ENCODE results near the gene LY86. TPM values are rescaled to one million over a fixed set of nuclear protein-coding genes. Genes with fewer than 3 reads are reported as not detected.

Gene LY86
- polyA plus RNA-seq, 1 donor from 2014 or later = not detected

DNA sequence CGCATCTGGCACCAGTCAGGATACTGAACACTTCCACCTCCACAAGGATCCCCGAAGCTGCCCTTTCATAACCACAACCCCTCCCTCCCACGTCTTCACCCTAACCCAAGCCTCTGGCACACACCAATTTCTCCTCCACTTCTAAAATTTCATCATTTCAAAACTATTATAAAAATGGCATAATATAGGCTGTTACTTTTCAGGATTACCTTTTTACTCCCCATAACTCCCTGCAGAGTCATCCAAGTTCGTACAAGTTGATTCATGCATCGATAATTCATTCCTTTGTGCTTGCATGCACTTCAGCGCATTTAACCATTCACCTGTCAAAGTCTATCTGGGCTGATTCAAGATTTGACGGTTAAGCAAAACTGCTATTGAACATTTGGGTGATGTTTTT is 30.6 kb upstream of the LY86 start:
- Histone ChIP-seq H3F3A (ENCODE audit: insufficient read depth, low read length, poor library complexity, severe bottlenecking) (no peaks in the 10 kb centered on the region), H3K9me3 (ENCODE audit: low read length) (no peaks in the 10 kb centered on the region), H3K27ac (ENCODE audit: low read length) (no peak overlapping the region), H4K20me1 (ENCODE audit: insufficient read depth) (no peaks in the 10 kb centered on the region), H3K4me3 (ENCODE audit: low read length) (no peak overlapping the region), H2AFZ (ENCODE audit: low read depth, low read length) (no peak overlapping the region), H3K9me2 (ENCODE audit: insufficient read depth, low read length) (no peaks in the 10 kb centered on the region), H3K27me3 (ENCODE audit: insufficient read depth, low read depth, low read length) (no peaks in the 10 kb centered on the region), H3K36me3 (ENCODE audit: insufficient read depth, low read length) (no peaks in the 10 kb centered on the region), H3K79me2 (replicated peaks; ENCODE audit: insufficient read depth, low read length) (no peaks in the 10 kb centered on the region), H3K4me2 (ENCODE audit: low read length) (no peak overlapping the region), H3K9ac (ENCODE audit: low read length) (no peak overlapping the region)
- TF ChIP-seq EZH2 (IDR thresholded peaks at IDR 0.05; ENCODE audit: borderline replicate concordance, insufficient read depth, low read length, poor library complexity, severe bottlenecking) (no peak), RAD21 (conservative IDR thresholded peaks at IDR 0.05) (no peak), POLR2AphosphoS5 (IDR thresholded peaks at IDR 0.05) (no peak), SMC3 (conservative IDR thresholded peaks at IDR 0.05; ENCODE audit: poor library complexity) (no peak), TAF1 (IDR thresholded peaks at IDR 0.05; ENCODE audit: low read depth) (no peak), MXI1 (conservative IDR thresholded peaks at IDR 0.05; ENCODE audit: poor library complexity, severe bottlenecking) (no peak), EP300 (conservative IDR thresholded peaks at IDR 0.05; ENCODE audit: poor library complexity, severe bottlenecking) (no peak)
- TF ChIP-seq, protein P1, sequence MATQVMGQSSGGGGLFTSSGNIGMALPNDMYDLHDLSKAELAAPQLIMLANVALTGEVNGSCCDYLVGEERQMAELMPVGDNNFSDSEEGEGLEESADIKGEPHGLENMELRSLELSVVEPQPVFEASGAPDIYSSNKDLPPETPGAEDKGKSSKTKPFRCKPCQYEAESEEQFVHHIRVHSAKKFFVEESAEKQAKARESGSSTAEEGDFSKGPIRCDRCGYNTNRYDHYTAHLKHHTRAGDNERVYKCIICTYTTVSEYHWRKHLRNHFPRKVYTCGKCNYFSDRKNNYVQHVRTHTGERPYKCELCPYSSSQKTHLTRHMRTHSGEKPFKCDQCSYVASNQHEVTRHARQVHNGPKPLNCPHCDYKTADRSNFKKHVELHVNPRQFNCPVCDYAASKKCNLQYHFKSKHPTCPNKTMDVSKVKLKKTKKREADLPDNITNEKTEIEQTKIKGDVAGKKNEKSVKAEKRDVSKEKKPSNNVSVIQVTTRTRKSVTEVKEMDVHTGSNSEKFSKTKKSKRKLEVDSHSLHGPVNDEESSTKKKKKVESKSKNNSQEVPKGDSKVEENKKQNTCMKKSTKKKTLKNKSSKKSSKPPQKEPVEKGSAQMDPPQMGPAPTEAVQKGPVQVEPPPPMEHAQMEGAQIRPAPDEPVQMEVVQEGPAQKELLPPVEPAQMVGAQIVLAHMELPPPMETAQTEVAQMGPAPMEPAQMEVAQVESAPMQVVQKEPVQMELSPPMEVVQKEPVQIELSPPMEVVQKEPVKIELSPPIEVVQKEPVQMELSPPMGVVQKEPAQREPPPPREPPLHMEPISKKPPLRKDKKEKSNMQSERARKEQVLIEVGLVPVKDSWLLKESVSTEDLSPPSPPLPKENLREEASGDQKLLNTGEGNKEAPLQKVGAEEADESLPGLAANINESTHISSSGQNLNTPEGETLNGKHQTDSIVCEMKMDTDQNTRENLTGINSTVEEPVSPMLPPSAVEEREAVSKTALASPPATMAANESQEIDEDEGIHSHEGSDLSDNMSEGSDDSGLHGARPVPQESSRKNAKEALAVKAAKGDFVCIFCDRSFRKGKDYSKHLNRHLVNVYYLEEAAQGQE (IDR thresholded peaks at IDR 0.05; ENCODE audit: borderline replicate concordance) = no peak
- TF ChIP-seq, protein P2, sequence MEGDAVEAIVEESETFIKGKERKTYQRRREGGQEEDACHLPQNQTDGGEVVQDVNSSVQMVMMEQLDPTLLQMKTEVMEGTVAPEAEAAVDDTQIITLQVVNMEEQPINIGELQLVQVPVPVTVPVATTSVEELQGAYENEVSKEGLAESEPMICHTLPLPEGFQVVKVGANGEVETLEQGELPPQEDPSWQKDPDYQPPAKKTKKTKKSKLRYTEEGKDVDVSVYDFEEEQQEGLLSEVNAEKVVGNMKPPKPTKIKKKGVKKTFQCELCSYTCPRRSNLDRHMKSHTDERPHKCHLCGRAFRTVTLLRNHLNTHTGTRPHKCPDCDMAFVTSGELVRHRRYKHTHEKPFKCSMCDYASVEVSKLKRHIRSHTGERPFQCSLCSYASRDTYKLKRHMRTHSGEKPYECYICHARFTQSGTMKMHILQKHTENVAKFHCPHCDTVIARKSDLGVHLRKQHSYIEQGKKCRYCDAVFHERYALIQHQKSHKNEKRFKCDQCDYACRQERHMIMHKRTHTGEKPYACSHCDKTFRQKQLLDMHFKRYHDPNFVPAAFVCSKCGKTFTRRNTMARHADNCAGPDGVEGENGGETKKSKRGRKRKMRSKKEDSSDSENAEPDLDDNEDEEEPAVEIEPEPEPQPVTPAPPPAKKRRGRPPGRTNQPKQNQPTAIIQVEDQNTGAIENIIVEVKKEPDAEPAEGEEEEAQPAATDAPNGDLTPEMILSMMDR (IDR thresholded peaks at IDR 0.05; ENCODE audit: poor library complexity, severe bottlenecking) = no peak

DNA sequence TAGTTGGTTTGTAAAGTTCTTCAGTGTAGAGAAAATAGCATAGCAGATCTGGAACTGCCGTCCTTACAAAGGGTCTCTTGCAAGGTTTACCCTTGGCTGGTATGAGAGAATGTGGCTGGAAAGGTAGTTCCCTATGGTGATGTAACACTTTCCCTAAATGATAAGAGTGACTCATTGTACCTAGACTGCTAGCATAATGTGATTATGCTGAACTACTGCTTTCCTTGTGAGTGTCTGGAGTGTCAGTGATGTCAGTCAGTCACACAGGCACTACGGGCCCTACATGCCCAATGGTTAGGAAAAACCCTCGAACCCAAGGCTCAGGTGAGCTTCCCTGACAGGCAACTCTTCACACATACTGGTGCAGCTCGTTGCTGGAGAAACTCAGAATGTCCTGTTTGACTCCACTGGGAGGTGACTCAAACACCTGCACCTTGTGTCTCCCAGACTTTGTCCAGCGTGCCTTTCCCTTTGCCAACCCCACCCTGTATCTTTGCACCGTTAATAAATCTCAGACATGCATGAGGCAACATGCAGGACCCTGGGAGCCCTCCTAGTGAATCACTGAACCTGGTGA is 28.4 kb upstream of the LY86 start:
- Histone ChIP-seq H3K4me2 (ENCODE audit: low read length) (no peak overlapping the region), H3K9me3 (ENCODE audit: low read length) (no peaks in the 10 kb centered on the region), H3K9me2 (ENCODE audit: insufficient read depth, low read length) (no peaks in the 10 kb centered on the region), H3K9ac (ENCODE audit: low read length) (no peak overlapping the region), H4K20me1 (ENCODE audit: insufficient read depth) (no peaks in the 10 kb centered on the region), H3K36me3 (ENCODE audit: insufficient read depth, low read length) (no peaks in the 10 kb centered on the region), H3K27me3 (ENCODE audit: insufficient read depth, low read depth, low read length) (no peaks in the 10 kb centered on the region), H2AFZ (ENCODE audit: low read depth, low read length) (no peak overlapping the region), H3F3A (ENCODE audit: insufficient read depth, low read length, poor library complexity, severe bottlenecking) (no peaks in the 10 kb centered on the region), H3K79me2 (replicated peaks; ENCODE audit: insufficient read depth, low read length) (no peaks in the 10 kb centered on the region), H3K4me3 (ENCODE audit: low read length) (no peak overlapping the region), H3K27ac (ENCODE audit: low read length) (no peak overlapping the region)
- TF ChIP-seq, protein P2 (IDR thresholded peaks at IDR 0.05; ENCODE audit: poor library complexity, severe bottlenecking) = no peak
- TF ChIP-seq, protein P1 (IDR thresholded peaks at IDR 0.05; ENCODE audit: borderline replicate concordance) = no peak
- TF ChIP-seq RAD21 (conservative IDR thresholded peaks at IDR 0.05) (no peak), POLR2AphosphoS5 (IDR thresholded peaks at IDR 0.05) (no peak), EP300 (conservative IDR thresholded peaks at IDR 0.05; ENCODE audit: poor library complexity, severe bottlenecking) (no peak), EZH2 (IDR thresholded peaks at IDR 0.05; ENCODE audit: borderline replicate concordance, insufficient read depth, low read length, poor library complexity, severe bottlenecking) (no peak), MXI1 (conservative IDR thresholded peaks at IDR 0.05; ENCODE audit: poor library complexity, severe bottlenecking) (no peak), SMC3 (conservative IDR thresholded peaks at IDR 0.05; ENCODE audit: poor library complexity) (no peak), TAF1 (IDR thresholded peaks at IDR 0.05; ENCODE audit: low read depth) (no peak)

Data from neural cell (in vitro differentiated cells).